ENCODE measurements around the gene CDCA7L.
"Not testable (repeated sequence)": the region's sequence is repeated elsewhere in the genome, so short reads cannot be mapped to it uniquely, and the experiment has no call there.

Gene CDCA7L

GRCh38 chr7:21866731-21867130, 79.0 kb downstream of the CDCA7L start:
- no peak for TF ChIP-seq CTCF (IDR thresholded peaks at IDR 0.05; ENCODE audit: low read depth, low read length, missing control alignments)
- DNase-seq (ENCODE audit: extremely low read depth, low read depth), result no peak
- H3K4me3 ChIP-seq (replicated peaks; ENCODE audit: low read depth, low read length), result no peak overlapping the region

GRCh38 chr7:21865631-21866204, 80.0 kb downstream of the CDCA7L start:
- not testable (repeated sequence) for H3K4me3 ChIP-seq (replicated peaks; ENCODE audit: low read depth, low read length)
- peak; percentile 12 for DNase-seq (ENCODE audit: extremely low read depth, low read depth)

- no peak overlapping the region for H3K4me3 ChIP-seq (replicated peaks; ENCODE audit: low read depth, low read length)
- no peak for DNase-seq (ENCODE audit: extremely low read depth, low read depth)
- no peak for TF ChIP-seq CTCF (IDR thresholded peaks at IDR 0.05; ENCODE audit: low read depth, low read length, missing control alignments)
Measured at GRCh38 chr7:21851559-21851967, 94.1 kb downstream of the CDCA7L start.

Measured in HFF-Myc (cell line).